ENCODE results near the gene IZUMO3.

GRCh38 chr9:24590432-24590831, 44.7 kb upstream of the IZUMO3 start:
- TF ChIP-seq CTCF (IDR thresholded peaks at IDR 0.05; ENCODE audit: poor library complexity, severe bottlenecking) (no peak), RAD21 (conservative IDR thresholded peaks at IDR 0.05) (no peak), EZH2 (IDR thresholded peaks at IDR 0.05; ENCODE audit: borderline replicate concordance, insufficient read depth, low read length, poor library complexity, severe bottlenecking) (no peak), REST (IDR thresholded peaks at IDR 0.05; ENCODE audit: borderline replicate concordance) (no peak)
